Measurements from ENCODE around the gene CELF4. TPM values are rescaled to one million over a fixed set of nuclear protein-coding genes. Genes with fewer than 3 reads are reported as not detected.

CELF4 gene
- total RNA-seq, 1 experiment from 2014 or later = 0.11 TPM

- Mint-ChIP-seq H3K4me3 (ENCODE audit: unreplicated experiment) (no peak overlapping the region), H3K27ac (ENCODE audit: unreplicated experiment) (no peak overlapping the region), H3K27me3 (ENCODE audit: insufficient read depth, unreplicated experiment) (peaks cover 25% of the 10 kb centered on the region), H3K9me3 (ENCODE audit: unreplicated experiment) (no peaks in the 10 kb centered on the region), H3K36me3 (ENCODE audit: insufficient read depth, unreplicated experiment) (no peaks in the 10 kb centered on the region), H3K4me1 (ENCODE audit: low read depth, unreplicated experiment) (no peaks in the 10 kb centered on the region)
- no peak for TF ChIP-seq CTCF (IDR thresholded peaks at IDR 0.05; ENCODE audit: insufficient read depth in 1 of 2, low read depth in 1 of 2, low read length in 1 of 2, severe bottlenecking in 1 of 2, unreplicated experiment in 1 of 2)
- ChIA-PET POLR2A (no interaction called here), CTCF (no interaction called here)
- no peak for DNase-seq
- intact Hi-C loops (cut with micrococcal nuclease; ENCODE audit: unreplicated experiment) = no loop called here
- BruUV-seq (replicated peaks) = no TSS peak
- H3K4me1 ChIP-seq = no peaks in the 10 kb centered on the region
- H3K4me3 ChIP-seq (ENCODE audit: low read depth, low read length) = no peak overlapping the region
- no peaks in the 10 kb centered on the region for H3K9me3 ChIP-seq
- no peaks in the 10 kb centered on the region for H3K36me3 ChIP-seq (ENCODE audit: control insufficient read depth, insufficient read depth, low read length)
- no peaks in the 10 kb centered on the region for H3K27me3 ChIP-seq (replicated peaks; ENCODE audit: control insufficient read depth, insufficient read depth, low read length)
Measured at GRCh38 chr18:37584952-37585695, 19.5 kb upstream of the CELF4 start.

DNA sequence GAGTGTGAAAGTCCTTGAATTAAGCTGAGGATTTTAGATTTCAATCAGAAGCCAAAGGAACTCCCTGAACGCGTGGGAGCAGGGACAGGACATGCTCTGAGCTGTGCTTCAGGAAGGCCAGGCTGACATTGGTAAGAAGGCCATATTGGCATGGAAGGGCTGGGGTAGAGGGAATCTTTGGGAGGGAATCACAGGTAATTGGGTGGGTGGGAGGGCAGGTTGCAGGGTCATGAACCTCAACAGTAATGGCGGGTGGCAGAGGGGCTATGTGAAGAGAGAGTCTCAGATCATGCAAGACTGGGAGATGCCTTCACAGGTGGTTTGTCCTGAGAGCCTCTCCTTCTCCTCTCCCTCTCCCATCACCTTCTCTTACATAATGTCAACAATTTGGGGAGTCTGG, 18.6 kb upstream of the CELF4 start:
- H3K4me1 ChIP-seq = no peaks in the 10 kb centered on the region
- no TSS peak for BruUV-seq (replicated peaks)
- Mint-ChIP-seq H3K27ac (ENCODE audit: unreplicated experiment) (no peak overlapping the region), H3K27me3 (ENCODE audit: insufficient read depth, unreplicated experiment) (peaks cover 28% of the 10 kb centered on the region), H3K9me3 (ENCODE audit: unreplicated experiment) (no peaks in the 10 kb centered on the region), H3K4me3 (ENCODE audit: unreplicated experiment) (no peak overlapping the region), H3K4me1 (ENCODE audit: low read depth, unreplicated experiment) (no peaks in the 10 kb centered on the region), H3K36me3 (ENCODE audit: insufficient read depth, unreplicated experiment) (no peaks in the 10 kb centered on the region)
- no peaks in the 10 kb centered on the region for H3K36me3 ChIP-seq (ENCODE audit: control insufficient read depth, insufficient read depth, low read length)
- TF ChIP-seq CTCF (IDR thresholded peaks at IDR 0.05; ENCODE audit: insufficient read depth in 1 of 2, low read depth in 1 of 2, low read length in 1 of 2, severe bottlenecking in 1 of 2, unreplicated experiment in 1 of 2) = no peak
- no peaks in the 10 kb centered on the region for H3K9me3 ChIP-seq
- intact Hi-C loops (cut with micrococcal nuclease; ENCODE audit: unreplicated experiment) = no loop called here
- POLR2A ChIA-PET = interaction anchor here (0.5 kb wide), 1 partner anchor 53 kb away, joined by 3 read pairs; no protein-coding TSS in a partner anchor
- CTCF ChIA-PET = interaction anchor here (0.6 kb wide), 1 partner anchor 1375 kb away, joined by 5 read pairs; no protein-coding TSS in a partner anchor
- DNase-seq = no peak
- no peaks in the 10 kb centered on the region for H3K27me3 ChIP-seq (replicated peaks; ENCODE audit: control insufficient read depth, insufficient read depth, low read length)
- H3K4me3 ChIP-seq (ENCODE audit: low read depth, low read length) = no peak overlapping the region

DNA sequence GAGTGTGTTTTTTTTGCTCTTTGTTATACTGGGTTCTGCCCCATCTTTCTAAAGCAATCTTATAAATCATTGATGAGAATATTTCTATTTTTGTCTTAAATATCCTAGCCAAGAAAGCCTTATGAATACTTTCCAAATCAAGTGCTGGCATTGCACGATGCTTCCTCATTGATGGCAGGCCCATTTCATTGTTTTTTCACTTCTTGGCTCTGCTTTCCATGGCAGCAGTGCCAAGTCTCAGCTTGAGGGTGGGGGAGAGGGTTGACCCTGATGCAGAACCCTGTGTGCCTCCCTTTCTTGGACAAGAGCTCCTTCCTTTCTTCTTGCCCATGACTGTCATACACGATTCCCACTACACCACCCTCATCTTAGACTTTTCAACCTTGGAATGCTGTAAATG, 16.7 kb upstream of the CELF4 start:
- peaks cover 28% of the 10 kb centered on the region for H3K27me3 Mint-ChIP-seq (ENCODE audit: insufficient read depth, unreplicated experiment)
- no peaks in the 10 kb centered on the region for H3K36me3 Mint-ChIP-seq (ENCODE audit: insufficient read depth, unreplicated experiment)
- Histone ChIP-seq H3K4me3 (ENCODE audit: low read depth, low read length) (no peak overlapping the region), H3K36me3 (ENCODE audit: control insufficient read depth, insufficient read depth, low read length) (no peaks in the 10 kb centered on the region), H3K9me3 (no peaks in the 10 kb centered on the region), H3K4me1 (no peaks in the 10 kb centered on the region), H3K27me3 (replicated peaks; ENCODE audit: control insufficient read depth, insufficient read depth, low read length) (no peaks in the 10 kb centered on the region)
- intact Hi-C loops (cut with micrococcal nuclease; ENCODE audit: unreplicated experiment) = no loop called here
- BruUV-seq (replicated peaks) = no TSS peak
- no peak for DNase-seq
- ChIA-PET POLR2A (no interaction called here), CTCF (no interaction called here)
- TF ChIP-seq CTCF (IDR thresholded peaks at IDR 0.05; ENCODE audit: insufficient read depth in 1 of 2, low read depth in 1 of 2, low read length in 1 of 2, severe bottlenecking in 1 of 2, unreplicated experiment in 1 of 2) = no peak
- H3K4me1 Mint-ChIP-seq (ENCODE audit: low read depth, unreplicated experiment) = no peaks in the 10 kb centered on the region
- H3K27ac Mint-ChIP-seq (ENCODE audit: unreplicated experiment) = no peak overlapping the region
- no peak overlapping the region for H3K4me3 Mint-ChIP-seq (ENCODE audit: unreplicated experiment)
- no peaks in the 10 kb centered on the region for H3K9me3 Mint-ChIP-seq (ENCODE audit: unreplicated experiment)
